Mesodermal cell (in vitro differentiated cells): ENCODE data around the gene AGK.
A peak's percentile ranks its signal among the peaks of the same experiment; 100 is the strongest.

ENCODE experiments used
- H3K27ac ChIP-seq: 2 replicates; pipeline ENCODE4 v1.7.0; 2013; ENCODE audit warnings: mild to moderate bottlenecking, low read depth, low read length, moderate library complexity; ENCODE audit not compliant: severe bottlenecking
- H3K36me3 ChIP-seq: 2 replicates; pipeline ENCODE4 v1.7.1; 2013; ENCODE audit warnings: mild to moderate bottlenecking, low read length, moderate library complexity; ENCODE audit not compliant: control insufficient read depth, insufficient read depth
- H3K4me1 ChIP-seq: one replicate; pipeline ENCODE4 v1.7.1; 2013; ENCODE audit warnings: mild to moderate bottlenecking, low read length; ENCODE audit not compliant: insufficient read depth, control insufficient read depth, poor library complexity, severe bottlenecking
- H3K4me3 ChIP-seq: 2 replicates; pipeline ENCODE4 v1.7.0; 2013; ENCODE audit warnings: low read length, control low read depth, mild to moderate bottlenecking; ENCODE audit not compliant: insufficient read depth, poor library complexity, severe bottlenecking; ENCODE audit errors: extremely low read depth
- H3K9me3 ChIP-seq: 2 replicates; pipeline ENCODE4 v1.7.1; 2013; ENCODE audit warnings: mild to moderate bottlenecking, low read length, moderate library complexity; ENCODE audit not compliant: control insufficient read depth
- WGBS, 2 experiments: methylation state at CpG; one replicate each; pipeline ENCODE4 v1.1.5; 2013; ENCODE audit warnings: missing lambda C conversion rate in 2 of 2; ENCODE audit not compliant: insufficient coverage in 2 of 2; 5-methylcytosine and 5-hydroxymethylcytosine counted together

The AGK gene

DNA sequence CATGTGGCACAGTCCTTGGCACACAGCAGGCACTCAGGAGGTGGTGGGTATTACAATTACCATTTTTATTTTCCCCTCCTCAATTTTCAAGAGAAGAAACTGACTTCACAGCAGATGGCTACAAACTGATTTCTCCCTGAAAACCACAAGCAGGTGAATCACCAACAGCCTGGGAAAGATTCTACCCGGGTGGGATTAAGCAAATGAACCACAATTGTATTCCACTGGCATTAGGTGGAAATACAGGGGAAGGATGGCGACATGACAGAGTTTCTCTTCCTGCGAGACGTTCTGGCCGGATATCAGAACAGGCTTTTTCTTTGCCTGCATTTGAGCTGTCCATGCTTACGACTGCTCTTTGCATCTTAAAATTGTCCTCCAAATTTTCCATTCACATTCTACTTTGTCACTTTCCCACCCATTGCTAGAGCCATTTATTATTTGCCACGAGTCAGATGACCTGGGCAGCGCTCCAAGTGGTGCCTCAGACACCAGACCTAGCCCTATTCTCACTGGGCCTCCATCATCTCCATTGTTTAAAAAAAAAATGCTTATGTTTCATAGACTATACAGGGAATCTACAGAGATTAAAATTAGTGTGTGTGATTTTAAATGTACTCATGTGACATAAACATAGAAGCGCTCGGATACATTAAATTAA is 146.1 kb downstream of the AGK start:
- H3K4me1 ChIP-seq = peaks cover 8% of the 10 kb centered on the region
- H3K27ac ChIP-seq = no peak overlapping the region
- no peak overlapping the region for H3K4me3 ChIP-seq
- no peaks in the 10 kb centered on the region for H3K36me3 ChIP-seq
- H3K9me3 ChIP-seq = no peaks in the 10 kb centered on the region
- 92 to 96% methylated on average over 9 to 10 of the region's 10 CpGs for WGBS, 2 experiments

DNA sequence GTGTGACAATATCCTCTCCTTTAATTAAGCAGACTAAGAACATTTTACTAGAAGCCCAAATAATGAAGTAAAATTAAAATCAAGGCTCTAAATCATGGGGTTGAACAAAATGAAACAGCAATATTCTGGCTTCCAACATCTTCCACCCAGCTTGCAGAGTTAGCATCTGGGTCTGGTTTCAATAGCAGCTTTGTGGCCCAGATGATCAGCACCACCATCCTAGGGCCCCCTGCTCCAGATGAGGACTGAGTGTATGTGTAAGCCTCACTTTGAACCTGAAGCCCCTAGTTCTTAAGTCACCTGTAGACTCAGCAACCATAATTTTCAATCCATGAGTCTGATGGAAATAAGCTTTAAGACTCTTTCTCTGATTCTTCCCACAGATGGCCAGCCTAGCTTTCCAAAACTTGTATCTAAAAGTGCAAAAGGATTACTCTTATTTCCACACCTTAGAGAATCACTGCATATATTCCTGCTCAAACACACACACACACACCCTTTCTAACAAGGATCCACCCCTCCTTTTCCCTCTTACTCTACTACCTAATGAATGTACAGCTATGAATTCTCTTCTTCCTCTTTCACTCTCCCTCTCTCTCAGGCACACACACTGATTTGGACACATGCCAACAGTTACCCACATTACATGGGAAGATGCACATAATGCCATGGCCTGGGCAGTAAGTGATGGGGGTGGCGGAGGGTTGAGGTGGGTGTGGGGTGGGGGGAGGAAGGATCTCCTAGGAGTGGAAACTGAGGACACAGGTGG is 147.2 kb downstream of the AGK start:
- H3K4me3 ChIP-seq = no peak overlapping the region
- no peaks in the 10 kb centered on the region for H3K36me3 ChIP-seq
- H3K27ac ChIP-seq = no peak overlapping the region
- H3K9me3 ChIP-seq = no peaks in the 10 kb centered on the region
- 83% methylated on average over 1 of the region's 1 CpG; no CpG with 5 or more reads in 1 of the 2 experiments for WGBS, 2 experiments
- peaks cover 8% of the 10 kb centered on the region for H3K4me1 ChIP-seq

DNA sequence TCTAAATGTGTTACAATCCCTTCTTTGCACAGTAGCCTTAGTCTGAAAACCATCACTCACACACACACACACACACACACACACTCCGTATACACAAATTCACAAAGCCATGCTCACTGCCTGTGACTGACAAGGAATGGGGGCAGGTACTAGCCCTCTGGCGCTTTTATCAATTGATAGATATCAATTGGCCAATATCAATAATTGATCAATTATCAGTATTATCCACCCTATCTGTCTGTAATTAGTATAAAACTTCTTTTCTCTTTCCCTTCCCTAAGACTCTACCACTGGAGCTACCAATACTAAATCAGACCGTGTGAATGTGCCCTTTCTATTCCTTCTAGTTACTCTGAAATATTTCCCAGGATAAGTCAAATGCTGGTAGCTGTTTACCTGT is 148.7 kb downstream of the AGK start:
- H3K9me3 ChIP-seq = no peaks in the 10 kb centered on the region
- 100% methylated on average over 1 of the region's 3 CpGs; no CpG with 5 or more reads in 1 of the 2 experiments for WGBS, 2 experiments
- no peak overlapping the region for H3K4me3 ChIP-seq
- peaks cover 19% of the 10 kb centered on the region for H3K4me1 ChIP-seq
- H3K27ac ChIP-seq = no peak overlapping the region
- H3K36me3 ChIP-seq = no peaks in the 10 kb centered on the region

DNA sequence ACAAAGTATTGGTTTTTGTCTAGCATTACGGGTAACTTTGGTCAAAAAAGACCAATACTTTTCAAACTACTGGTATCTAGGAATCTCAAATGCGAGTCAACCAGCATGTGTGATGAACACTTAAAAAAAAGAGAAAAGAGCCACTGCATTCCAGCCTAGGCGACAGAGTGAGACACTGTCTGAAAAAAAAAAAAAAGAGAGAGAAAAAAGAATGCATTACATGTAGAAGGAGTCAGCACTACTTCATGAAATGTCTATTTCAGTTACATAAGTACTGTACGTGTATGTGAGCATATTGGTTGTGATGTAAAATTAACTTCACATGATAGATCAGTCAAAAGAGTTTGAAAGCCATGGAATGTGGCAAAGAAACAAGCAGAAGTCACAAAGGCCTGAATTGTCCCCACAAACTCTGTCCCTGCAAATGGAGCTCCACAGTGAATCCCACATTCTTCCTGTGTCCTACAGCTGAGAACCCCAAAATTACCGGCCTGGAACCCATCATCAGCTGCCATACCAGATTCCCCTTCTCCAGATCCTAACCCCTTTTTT is 149.2 kb downstream of the AGK start:
- H3K9me3 ChIP-seq = no peaks in the 10 kb centered on the region

DNA sequence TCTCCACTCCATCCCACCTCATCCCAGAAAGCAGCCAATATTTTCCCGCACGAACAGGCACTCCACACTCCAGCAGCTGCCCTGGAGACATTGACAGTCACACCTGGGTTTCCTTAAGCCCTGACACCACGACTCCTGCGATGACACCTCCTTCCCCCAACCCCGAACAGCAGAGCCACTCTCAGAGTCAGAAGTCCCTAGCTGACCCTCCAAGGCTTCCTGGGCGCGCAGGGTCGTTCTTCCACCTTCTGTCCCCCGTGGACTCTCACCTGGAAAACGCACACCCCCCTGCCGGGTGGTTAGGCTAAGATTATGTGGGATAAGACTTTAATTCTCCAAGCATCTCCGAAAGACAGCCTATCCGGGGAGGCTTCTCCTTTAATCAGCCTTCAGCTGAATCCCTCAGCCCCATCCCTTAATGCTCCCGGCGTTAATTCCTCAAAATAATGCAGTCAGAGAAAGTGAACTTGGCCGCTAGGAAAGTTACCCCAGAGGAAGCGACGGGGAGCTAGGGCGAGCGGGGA is 149.7 kb downstream of the AGK start:
- H3K36me3 ChIP-seq = no peaks in the 10 kb centered on the region
- WGBS, 2 experiments = 17 to 25% methylated on average over 2 to 5 of the region's 20 CpGs

More for the DNA sequence above, 149.2 kb downstream of the AGK start:
- 78 to 92% methylated on average over 3 to 4 of the region's 5 CpGs for WGBS, 2 experiments
- no peaks in the 10 kb centered on the region for H3K36me3 ChIP-seq
- H3K4me1 ChIP-seq = peaks cover 23% of the 10 kb centered on the region
- peak overlapping the region; percentile 63 for H3K4me3 ChIP-seq
- H3K27ac ChIP-seq = no peak overlapping the region

DNA sequence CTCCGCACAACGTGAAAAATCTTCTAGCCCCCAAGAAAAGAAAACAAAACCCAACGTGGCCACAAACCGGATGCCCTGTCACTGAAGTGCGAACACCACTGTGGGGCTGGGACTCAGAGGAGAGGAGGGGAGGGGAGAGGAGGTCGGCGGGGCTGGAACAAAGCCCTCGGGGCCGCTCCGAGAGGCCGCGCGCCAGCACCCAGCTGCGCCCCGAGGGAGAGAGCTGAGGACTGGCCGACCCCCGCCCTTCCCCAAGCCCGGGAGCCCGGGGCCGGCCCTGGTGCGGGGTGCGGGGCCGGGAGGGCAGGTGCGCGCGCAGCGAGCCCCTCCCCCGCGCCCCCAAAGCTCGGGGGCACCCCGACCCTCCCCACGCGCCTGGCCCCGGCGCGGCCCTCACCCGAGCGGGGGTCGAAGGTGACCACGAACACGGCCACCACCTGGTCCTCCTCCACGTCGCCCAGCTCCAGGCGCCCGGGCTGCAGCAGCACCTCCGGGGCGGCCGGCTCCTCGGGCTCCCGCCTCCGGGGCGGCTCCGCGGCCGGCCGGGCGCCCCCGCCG is 150.4 kb downstream of the AGK start:
- Histone ChIP-seq H3K9me3 (no peaks in the 10 kb centered on the region), H3K36me3 (no peaks in the 10 kb centered on the region), H3K27ac (no peak overlapping the region), H3K4me3 (peak overlapping the region; percentile 63), H3K4me1 (peaks cover 23% of the 10 kb centered on the region)
- 0% methylated on average over 34 to 35 of the region's 59 CpGs for WGBS, 2 experiments

More for the DNA sequence above, 149.7 kb downstream of the AGK start:
- peak overlapping the region; percentile 63 for H3K4me3 ChIP-seq
- no peaks in the 10 kb centered on the region for H3K9me3 ChIP-seq
- peaks cover 23% of the 10 kb centered on the region for H3K4me1 ChIP-seq
- no peak overlapping the region for H3K27ac ChIP-seq

DNA sequence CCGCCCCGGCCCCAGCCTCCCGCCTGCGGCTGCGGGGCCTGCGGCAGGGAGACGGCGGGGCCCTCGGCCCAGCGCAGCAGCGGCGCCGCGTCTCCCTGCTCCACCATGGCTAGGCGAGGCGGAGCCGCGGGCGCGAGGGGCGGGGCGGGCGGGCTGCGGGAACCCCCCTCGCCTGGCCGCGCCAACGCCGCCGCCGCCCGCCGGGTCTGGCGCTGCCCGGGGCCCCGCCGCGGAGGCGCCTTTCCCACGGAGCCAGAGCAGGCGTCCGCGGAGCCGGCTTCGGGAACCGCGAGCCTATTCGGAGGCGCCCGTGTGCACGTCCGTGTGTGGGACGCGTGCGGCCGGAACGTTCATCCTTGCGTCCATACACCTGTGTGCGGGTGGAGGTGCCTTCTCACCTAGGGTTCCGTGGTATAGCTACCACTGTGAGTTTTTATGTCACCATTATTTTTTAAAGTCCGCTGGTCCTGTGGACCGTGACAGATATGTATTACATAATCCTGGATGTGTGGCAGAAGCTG is 150.9 kb downstream of the AGK start, which contains the start of gene DENND11:
Gene DENND11, minus strand, starts transcription at position 120 of the 521 bp plus-strand sequence. Its CDS starts 13 bp downstream, at position 107.
- Histone ChIP-seq H3K4me1 (peaks cover 23% of the 10 kb centered on the region), H3K27ac (no peak within 1 kb of the TSS), H3K36me3 (no peaks in the 10 kb centered on the region), H3K4me3 (peak within 1 kb of the TSS; percentile 63), H3K9me3 (no peaks in the 10 kb centered on the region)
- 0% methylated on average over 31 to 60 of the region's 62 CpGs for WGBS, 2 experiments

DNA sequence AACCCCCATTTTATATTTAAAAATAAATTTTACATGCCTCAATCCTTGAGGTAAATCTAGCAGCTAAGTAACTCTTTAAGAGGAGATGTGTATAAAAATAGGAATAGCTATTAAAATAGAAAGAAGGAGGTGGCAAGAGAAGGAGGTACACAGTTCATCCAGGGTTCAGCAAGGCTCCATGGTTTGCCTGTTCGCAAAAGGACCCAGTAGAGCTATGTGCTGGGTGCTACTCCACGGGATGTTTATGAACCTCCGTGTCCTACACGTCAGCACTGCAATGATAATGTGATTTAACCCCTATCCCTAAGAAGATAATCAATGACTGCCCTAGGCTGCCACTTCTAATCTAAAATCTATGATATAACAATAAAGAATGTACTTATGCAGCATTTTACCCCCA is 151.7 kb downstream of the AGK start:
- peaks cover 23% of the 10 kb centered on the region for H3K4me1 ChIP-seq
- no peak overlapping the region for H3K27ac ChIP-seq
- H3K9me3 ChIP-seq = no peaks in the 10 kb centered on the region
- no peak overlapping the region for H3K4me3 ChIP-seq
- H3K36me3 ChIP-seq = no peaks in the 10 kb centered on the region
- 90 to 100% methylated on average over 1 to 4 of the region's 4 CpGs for WGBS, 2 experiments

DNA sequence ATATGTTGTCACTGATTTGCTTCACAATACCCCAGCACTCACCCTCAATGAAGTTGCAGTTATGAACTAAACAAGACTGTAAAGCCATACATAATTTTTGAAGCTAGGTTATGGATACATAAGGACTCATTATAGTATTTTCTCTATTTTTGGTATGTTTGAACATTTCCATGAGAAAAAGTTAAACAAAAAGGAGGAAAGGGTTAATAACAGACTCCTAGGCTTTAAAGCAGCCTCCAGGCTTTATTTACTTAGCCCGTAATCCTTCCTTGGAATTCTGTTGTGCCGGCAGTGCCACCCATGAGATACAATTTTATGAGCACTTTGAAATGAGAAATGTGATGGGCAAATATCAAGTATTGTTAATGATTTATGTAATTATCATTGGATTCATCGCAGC is 152.9 kb downstream of the AGK start:
- 73% methylated on average over 1 of the region's 3 CpGs; no CpG with 5 or more reads in 1 of the 2 experiments for WGBS, 2 experiments
- H3K9me3 ChIP-seq = no peaks in the 10 kb centered on the region
- H3K36me3 ChIP-seq = no peaks in the 10 kb centered on the region
- peaks cover 23% of the 10 kb centered on the region for H3K4me1 ChIP-seq
- H3K27ac ChIP-seq = no peak overlapping the region
- no peak overlapping the region for H3K4me3 ChIP-seq

DNA sequence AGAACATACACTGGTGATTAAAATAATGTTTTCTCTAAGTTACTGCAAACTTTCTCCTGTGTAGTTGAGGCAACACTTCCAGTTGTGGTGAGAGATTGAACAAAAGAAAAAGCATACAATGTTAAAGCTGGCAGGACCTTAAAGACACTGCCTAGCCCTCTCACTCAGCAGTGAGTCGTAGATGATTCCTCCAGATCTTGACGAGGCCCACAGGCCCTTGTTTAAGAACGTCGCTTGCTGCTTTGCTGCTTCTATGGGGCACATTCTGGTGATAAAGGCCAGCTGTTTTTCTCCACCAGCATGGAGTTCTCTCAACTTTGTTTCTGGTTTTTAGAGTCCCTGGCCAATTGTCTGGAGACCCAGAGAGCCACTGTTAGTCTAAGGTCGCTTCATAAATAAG is 153.5 kb downstream of the AGK start:
- H3K27ac ChIP-seq = peak overlapping the region; percentile 59
- no peaks in the 10 kb centered on the region for H3K36me3 ChIP-seq
- WGBS, 2 experiments = 64 to 73% methylated on average over 5 of the region's 5 CpGs
- no peak overlapping the region for H3K4me3 ChIP-seq
- H3K9me3 ChIP-seq = no peaks in the 10 kb centered on the region
- peaks cover 23% of the 10 kb centered on the region for H3K4me1 ChIP-seq
